Smooth muscle cell of the brain vasculature (primary cell): ENCODE results near the gene NSUN2.
"Not testable (repeated sequence)": the region's sequence is repeated elsewhere in the genome, so short reads cannot be mapped to it uniquely, and the experiment has no call there.

ENCODE experiments used
- DNase-seq: peaks from one replicate; pipeline ENCODE4 v3.0.0-alpha.2; 2012; ENCODE audit warnings: low read depth, low spot score

NSUN2 gene

GRCh38 chr5:6632888-6633468 lies at the start of gene NSUN2, which contains the start of gene SRD5A1:
NSUN2 (minus strand) TSS chr5:6633044; CDS start chr5:6632979, 65 bp downstream.
SRD5A1 (plus strand) TSS chr5:6633440; CDS start chr5:6633577, 137 bp downstream.
- DNase-seq, result peak; percentile 83

GRCh38 chr5:6682239-6682638 lies 49.4 kb upstream of the NSUN2 start:
- no peak for DNase-seq

- DNase-seq, result no peak
Measured at GRCh38 chr5:6681682-6682081, 48.8 kb upstream of the NSUN2 start.

- DNase-seq, result no peak
Measured at GRCh38 chr5:6680922-6681321, 48.1 kb upstream of the NSUN2 start.

GRCh38 chr5:6678385-6678784 lies 45.5 kb upstream of the NSUN2 start:
- no peak for DNase-seq

- no peak for DNase-seq
Measured at GRCh38 chr5:6676702-6677101, 43.9 kb upstream of the NSUN2 start.

GRCh38 chr5:6675784-6676491 lies 43.1 kb upstream of the NSUN2 start:
- DNase-seq, result no peak

- no peak for DNase-seq
Measured at GRCh38 chr5:6674886-6675285, 42.0 kb upstream of the NSUN2 start.

GRCh38 chr5:6674421-6674820 lies 41.6 kb upstream of the NSUN2 start:
- no peak for DNase-seq

- DNase-seq, result no peak
Measured at GRCh38 chr5:6673963-6674362, 41.1 kb upstream of the NSUN2 start.

GRCh38 chr5:6673031-6673430 lies 40.2 kb upstream of the NSUN2 start:
- DNase-seq, result no peak

GRCh38 chr5:6668717-6669116 lies 35.9 kb upstream of the NSUN2 start:
- DNase-seq, result not testable (repeated sequence)

- DNase-seq, result no peak
Measured at GRCh38 chr5:6667648-6668047, 34.8 kb upstream of the NSUN2 start.

- DNase-seq, result no peak
Measured at GRCh38 chr5:6666762-6667161, 33.9 kb upstream of the NSUN2 start.

GRCh38 chr5:6660688-6661087 lies 27.8 kb upstream of the NSUN2 start:
- DNase-seq, result no peak

- no peak for DNase-seq
Measured at GRCh38 chr5:6659941-6660684, 27.3 kb upstream of the NSUN2 start.

- DNase-seq, result no peak
Measured at GRCh38 chr5:6656680-6657079, 23.8 kb upstream of the NSUN2 start.

GRCh38 chr5:6655432-6655831 lies 22.6 kb upstream of the NSUN2 start:
- no peak for DNase-seq

GRCh38 chr5:6652025-6652424 lies 19.2 kb upstream of the NSUN2 start:
- DNase-seq, result no peak

GRCh38 chr5:6649681-6650080 lies 16.8 kb upstream of the NSUN2 start:
- DNase-seq, result no peak

- no peak for DNase-seq
Measured at GRCh38 chr5:6649186-6649585, 16.3 kb upstream of the NSUN2 start.

- DNase-seq, result not testable (repeated sequence)
Measured at GRCh38 chr5:6645571-6646362, 12.9 kb upstream of the NSUN2 start.
